Glutamatergic neuron (in vitro differentiated cells): ENCODE results near the gene TRIM47. TPM values are rescaled to one million over a fixed set of nuclear protein-coding genes. Genes with fewer than 3 reads are reported as not detected.
"Not testable (repeated sequence)": the region's sequence is repeated elsewhere in the genome, so short reads cannot be mapped to it uniquely, and the experiment has no call there.

Experiments used
- DNase-seq: peaks from one replicate; pipeline ENCODE4 v3.0.0; 2022
- H3K27ac Mint-ChIP-seq: one replicate; pipeline ENCODE4 v1.8.0; 2020; ENCODE audit warnings: mild to moderate bottlenecking, mixed read lengths, inconsistent platforms; ENCODE audit not compliant: unreplicated experiment
- H3K27me3 Mint-ChIP-seq: one replicate; pipeline ENCODE4 v1.8.0; 2020; ENCODE audit warnings: mild to moderate bottlenecking, moderate library complexity, mixed read lengths, inconsistent platforms; ENCODE audit not compliant: unreplicated experiment
- H3K36me3 Mint-ChIP-seq: one replicate; pipeline ENCODE4 v1.8.0; 2020; ENCODE audit warnings: mild to moderate bottlenecking, mixed read lengths, inconsistent platforms; ENCODE audit not compliant: unreplicated experiment
- H3K4me1 Mint-ChIP-seq: one replicate; pipeline ENCODE4 v1.8.0; 2020; ENCODE audit warnings: mild to moderate bottlenecking, low read depth, mixed read lengths, inconsistent platforms; ENCODE audit not compliant: unreplicated experiment
- H3K4me3 Mint-ChIP-seq: one replicate; pipeline ENCODE4 v1.8.0; 2020; ENCODE audit warnings: mild to moderate bottlenecking, mixed read lengths, inconsistent platforms; ENCODE audit not compliant: unreplicated experiment
- H3K9me3 Mint-ChIP-seq: one replicate; pipeline ENCODE4 v1.8.0; 2020; ENCODE audit warnings: mild to moderate bottlenecking, moderate library complexity, mixed read lengths, inconsistent platforms; ENCODE audit not compliant: unreplicated experiment
- CTCF ChIP-seq: fragments of 200-600 bp; sonication (generic); IDR thresholded peaks from one replicate; pipeline ENCODE4 v1.5.0; 2021; ENCODE audit not compliant: partially characterized antibody, unreplicated experiment
- total RNA-seq: library from RNA; stranded (reverse); fragmentation: NEBNext Ultra II Directional; extraction: Animal tissue kit (Norgen Biotek cat#: 25700); gene quantifications from one replicate; pipeline ENCODE4 v1.2.1, GENCODE V29; 2021; ENCODE audit not compliant: unreplicated experiment

Gene TRIM47
- total RNA-seq, 1 donor from 2014 or later: 2.1 TPM

- no peaks in the 10 kb centered on the region for H3K36me3 Mint-ChIP-seq
- H3K27ac Mint-ChIP-seq: no peak overlapping the region
- H3K4me3 Mint-ChIP-seq: no peak overlapping the region
- peaks cover 4% of the 10 kb centered on the region for H3K9me3 Mint-ChIP-seq
- H3K27me3 Mint-ChIP-seq: peaks cover 6% of the 10 kb centered on the region
- TF ChIP-seq CTCF: no peak
- DNase-seq: no peak
- H3K4me1 Mint-ChIP-seq: peaks cover 4% of the 10 kb centered on the region
Observed at GRCh38 chr17:75869282-75870141, 8.9 kb downstream of the TRIM47 start.

- not testable (repeated sequence) for H3K36me3 Mint-ChIP-seq, H3K4me3 Mint-ChIP-seq, DNase-seq, H3K9me3 Mint-ChIP-seq, H3K4me1 Mint-ChIP-seq, H3K27me3 Mint-ChIP-seq, H3K27ac Mint-ChIP-seq
Observed at GRCh38 chr17:75868730-75869281, 9.6 kb downstream of the TRIM47 start.

GRCh38 chr17:75865404-75866188, 12.8 kb downstream of the TRIM47 start:
- not testable (repeated sequence) for H3K27me3 Mint-ChIP-seq, H3K9me3 Mint-ChIP-seq

GRCh38 chr17:75864887-75865286, 13.5 kb downstream of the TRIM47 start:
- not testable (repeated sequence) for H3K27ac Mint-ChIP-seq, H3K36me3 Mint-ChIP-seq, H3K27me3 Mint-ChIP-seq, H3K4me3 Mint-ChIP-seq, H3K4me1 Mint-ChIP-seq, DNase-seq, H3K9me3 Mint-ChIP-seq

More at GRCh38 chr17:75865404-75866188, 12.8 kb downstream of the TRIM47 start:
- not testable (repeated sequence) for H3K36me3 Mint-ChIP-seq, DNase-seq, H3K4me3 Mint-ChIP-seq, H3K4me1 Mint-ChIP-seq
- peak overlapping the region; percentile 34 for H3K27ac Mint-ChIP-seq

GRCh38 chr17:75864448-75864871, 13.9 kb downstream of the TRIM47 start:
- Mint-ChIP-seq H3K4me1 (peaks cover 2% of the 10 kb centered on the region), H3K36me3 (no peaks in the 10 kb centered on the region), H3K27ac (no peak overlapping the region), H3K27me3 (peaks cover 3% of the 10 kb centered on the region), H3K4me3 (no peak overlapping the region), H3K9me3 (peaks cover 2% of the 10 kb centered on the region)
- no peak for TF ChIP-seq CTCF
- no peak for DNase-seq

- no peak for TF ChIP-seq CTCF
- Mint-ChIP-seq H3K4me3 (no peak overlapping the region), H3K36me3 (no peaks in the 10 kb centered on the region), H3K9me3 (no peaks in the 10 kb centered on the region), H3K4me1 (peaks cover 2% of the 10 kb centered on the region), H3K27ac (no peak overlapping the region), H3K27me3 (peaks cover 2% of the 10 kb centered on the region)
- no peak for DNase-seq
Observed at GRCh38 chr17:75861927-75862317, 16.5 kb downstream of the TRIM47 start.

GRCh38 chr17:75859358-75859757, 19.0 kb downstream of the TRIM47 start:
- not testable (repeated sequence) for H3K27ac Mint-ChIP-seq, H3K9me3 Mint-ChIP-seq, H3K4me3 Mint-ChIP-seq, H3K4me1 Mint-ChIP-seq, H3K27me3 Mint-ChIP-seq, DNase-seq, H3K36me3 Mint-ChIP-seq
